Measurements from ENCODE around the gene TUBE1.

TUBE1 gene

DNA sequence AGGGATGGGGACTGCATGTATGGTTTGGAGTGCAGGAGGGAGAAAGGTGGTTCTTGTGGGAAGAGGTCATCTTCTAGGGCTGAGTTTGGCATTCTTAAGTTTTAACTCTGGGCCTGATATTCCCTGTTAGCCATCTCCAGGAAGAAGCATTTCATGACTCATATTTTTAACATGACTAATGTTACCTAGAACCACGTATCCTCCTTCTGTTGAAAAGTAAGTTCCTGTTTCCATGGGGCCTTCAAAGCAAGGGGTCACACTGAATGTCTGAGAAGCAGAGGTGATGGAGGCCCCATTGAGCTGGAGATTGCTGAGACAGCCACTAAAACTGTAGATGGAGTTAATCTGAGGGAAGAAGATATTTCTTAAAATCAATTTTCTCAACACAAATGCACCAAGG lies 30.3 kb upstream of the TUBE1 start:
- no peak overlapping the region for H2AFZ ChIP-seq (ENCODE audit: low read depth, low read length)
- TF ChIP-seq, protein P1, sequence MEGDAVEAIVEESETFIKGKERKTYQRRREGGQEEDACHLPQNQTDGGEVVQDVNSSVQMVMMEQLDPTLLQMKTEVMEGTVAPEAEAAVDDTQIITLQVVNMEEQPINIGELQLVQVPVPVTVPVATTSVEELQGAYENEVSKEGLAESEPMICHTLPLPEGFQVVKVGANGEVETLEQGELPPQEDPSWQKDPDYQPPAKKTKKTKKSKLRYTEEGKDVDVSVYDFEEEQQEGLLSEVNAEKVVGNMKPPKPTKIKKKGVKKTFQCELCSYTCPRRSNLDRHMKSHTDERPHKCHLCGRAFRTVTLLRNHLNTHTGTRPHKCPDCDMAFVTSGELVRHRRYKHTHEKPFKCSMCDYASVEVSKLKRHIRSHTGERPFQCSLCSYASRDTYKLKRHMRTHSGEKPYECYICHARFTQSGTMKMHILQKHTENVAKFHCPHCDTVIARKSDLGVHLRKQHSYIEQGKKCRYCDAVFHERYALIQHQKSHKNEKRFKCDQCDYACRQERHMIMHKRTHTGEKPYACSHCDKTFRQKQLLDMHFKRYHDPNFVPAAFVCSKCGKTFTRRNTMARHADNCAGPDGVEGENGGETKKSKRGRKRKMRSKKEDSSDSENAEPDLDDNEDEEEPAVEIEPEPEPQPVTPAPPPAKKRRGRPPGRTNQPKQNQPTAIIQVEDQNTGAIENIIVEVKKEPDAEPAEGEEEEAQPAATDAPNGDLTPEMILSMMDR (IDR thresholded peaks at IDR 0.05; ENCODE audit: borderline replicate concordance, extremely low read depth, low read length, poor library complexity, severe bottlenecking) = no peak
- no peak for TF ChIP-seq EZH2 (IDR thresholded peaks at IDR 0.05; ENCODE audit: borderline replicate concordance, low read depth, low read length, severe bottlenecking)
- no peak overlapping the region for H3K9ac ChIP-seq (ENCODE audit: low read depth, low read length)
- no peaks in the 10 kb centered on the region for H3K36me3 ChIP-seq (ENCODE audit: insufficient read depth, low read length)
- no peak overlapping the region for H3K27ac ChIP-seq (ENCODE audit: low read length)
- no peak overlapping the region for H3K4me3 ChIP-seq (ENCODE audit: low read depth in 1 of 2, low read length in 2 of 2)
- DNase-seq = no peak
- no peak overlapping the region for H3K4me2 ChIP-seq (ENCODE audit: insufficient read depth, low read length)
- H3K27me3 ChIP-seq (ENCODE audit: insufficient read depth, low read length, poor library complexity) = peaks cover 22% of the 10 kb centered on the region
- no peaks in the 10 kb centered on the region for H3K4me1 ChIP-seq (ENCODE audit: insufficient read depth, low read length)
- no peaks in the 10 kb centered on the region for H3K9me3 ChIP-seq (ENCODE audit: insufficient read depth, low read length, severe bottlenecking)
- no peak for ATAC-seq (ENCODE audit: insufficient read depth, low read depth)
- H3K79me2 ChIP-seq (ENCODE audit: insufficient read depth, low read length) = no peaks in the 10 kb centered on the region
- H4K20me1 ChIP-seq (ENCODE audit: insufficient read depth, low read length) = no peaks in the 10 kb centered on the region

DNA sequence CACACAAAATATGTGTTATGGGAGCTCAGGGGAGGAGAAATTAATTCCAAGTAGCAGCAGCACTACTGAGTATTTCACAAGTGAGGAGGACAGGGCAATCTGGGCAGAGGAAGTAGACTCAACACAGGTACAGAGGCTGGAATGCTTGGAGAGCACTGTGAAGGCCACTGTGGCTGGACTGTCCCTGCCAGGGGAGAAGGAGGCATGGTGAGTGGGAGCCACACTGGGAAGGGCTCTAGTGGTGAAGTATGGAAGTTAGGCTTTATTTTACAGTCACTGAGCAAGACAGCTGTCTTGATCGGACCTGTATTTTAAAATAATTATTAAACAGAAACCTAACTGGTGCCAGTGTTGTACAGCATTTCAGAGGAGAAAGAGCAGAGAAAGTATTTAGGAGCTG lies 28.9 kb upstream of the TUBE1 start:
- Histone ChIP-seq H3K27me3 (ENCODE audit: insufficient read depth, low read length, poor library complexity) (peaks cover 32% of the 10 kb centered on the region), H3K9ac (ENCODE audit: low read depth, low read length) (no peak overlapping the region), H3K27ac (ENCODE audit: low read length) (no peak overlapping the region), H3K4me2 (ENCODE audit: insufficient read depth, low read length) (no peak overlapping the region), H3K9me3 (ENCODE audit: insufficient read depth, low read length, severe bottlenecking) (no peaks in the 10 kb centered on the region), H3K79me2 (ENCODE audit: insufficient read depth, low read length) (no peaks in the 10 kb centered on the region), H3K4me1 (ENCODE audit: insufficient read depth, low read length) (no peaks in the 10 kb centered on the region), H2AFZ (ENCODE audit: low read depth, low read length) (no peak overlapping the region), H4K20me1 (ENCODE audit: insufficient read depth, low read length) (no peaks in the 10 kb centered on the region), H3K4me3 (ENCODE audit: low read depth in 1 of 2, low read length in 2 of 2) (no peak overlapping the region), H3K36me3 (ENCODE audit: insufficient read depth, low read length) (no peaks in the 10 kb centered on the region)
- DNase-seq (no peak), ATAC-seq (ENCODE audit: insufficient read depth, low read depth) (no peak)
- no peak for TF ChIP-seq EZH2 (IDR thresholded peaks at IDR 0.05; ENCODE audit: borderline replicate concordance, low read depth, low read length, severe bottlenecking)
- TF ChIP-seq, protein P1 (IDR thresholded peaks at IDR 0.05; ENCODE audit: borderline replicate concordance, extremely low read depth, low read length, poor library complexity, severe bottlenecking) = no peak

DNA sequence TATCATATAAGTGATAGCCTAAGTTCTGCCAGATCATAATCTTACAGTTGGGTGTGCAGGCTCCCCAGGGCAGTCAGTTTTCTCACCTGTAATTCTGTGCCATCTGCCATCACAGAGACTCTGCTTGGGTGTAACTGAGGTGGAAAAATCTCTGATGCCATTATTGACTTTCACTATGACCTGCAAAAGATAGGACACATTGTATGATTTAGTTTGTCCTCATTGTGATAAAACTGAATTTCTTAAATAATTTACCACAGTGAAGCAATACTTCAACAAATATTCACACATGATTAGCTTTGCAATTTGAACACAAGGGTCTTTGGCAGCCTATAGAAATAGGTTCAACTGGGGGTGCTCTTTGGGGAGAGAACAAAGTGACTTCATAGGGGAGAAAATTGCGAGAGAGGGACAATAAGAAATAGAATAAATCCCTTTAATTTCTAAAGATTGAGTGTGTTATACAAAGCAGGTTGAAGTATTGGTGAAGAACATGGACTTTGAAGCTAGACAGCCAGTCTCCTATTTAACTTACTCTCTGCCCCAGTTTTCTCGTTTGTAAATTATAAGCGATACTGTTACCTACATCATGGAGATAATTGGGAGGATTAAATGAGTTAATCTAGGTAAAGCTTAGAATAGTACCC lies 27.4 kb upstream of the TUBE1 start:
- Histone ChIP-seq H3K4me3 (ENCODE audit: low read depth in 1 of 2, low read length in 2 of 2) (no peak overlapping the region), H3K4me1 (ENCODE audit: insufficient read depth, low read length) (no peaks in the 10 kb centered on the region), H3K27me3 (ENCODE audit: insufficient read depth, low read length, poor library complexity) (peaks cover 32% of the 10 kb centered on the region), H4K20me1 (ENCODE audit: insufficient read depth, low read length) (no peaks in the 10 kb centered on the region), H3K9ac (ENCODE audit: low read depth, low read length) (no peak overlapping the region), H2AFZ (ENCODE audit: low read depth, low read length) (no peak overlapping the region), H3K36me3 (ENCODE audit: insufficient read depth, low read length) (no peaks in the 10 kb centered on the region), H3K79me2 (ENCODE audit: insufficient read depth, low read length) (no peaks in the 10 kb centered on the region), H3K4me2 (ENCODE audit: insufficient read depth, low read length) (no peak overlapping the region), H3K27ac (ENCODE audit: low read length) (no peak overlapping the region), H3K9me3 (ENCODE audit: insufficient read depth, low read length, severe bottlenecking) (no peaks in the 10 kb centered on the region)
- DNase-seq (no peak), ATAC-seq (ENCODE audit: insufficient read depth, low read depth) (no peak)
- TF ChIP-seq, protein P1 (IDR thresholded peaks at IDR 0.05; ENCODE audit: borderline replicate concordance, extremely low read depth, low read length, poor library complexity, severe bottlenecking) = no peak
- TF ChIP-seq EZH2 (IDR thresholded peaks at IDR 0.05; ENCODE audit: borderline replicate concordance, low read depth, low read length, severe bottlenecking) = no peak
